Stomach (tissue), 4 donors: ENCODE results near the gene EBNA1BP2.

Experiments used
- CTCF ChIP-seq, 7 experiments: fragments of 450-650 bp in 4 of 7; fragments of 200-600 bp in 3 of 7; sonication (generic) in 3 of 7; IDR thresholded peaks; one replicate each; pipeline ENCODE4 v1.5.1; 2016 to 2019; ENCODE audit warnings: antibody characterized with exemption in 7 of 7, control low read depth in 2 of 7, mild to moderate bottlenecking in 1 of 7
- EP300 ChIP-seq: sonication (generic); formaldehyde crosslinking; IDR thresholded peaks from one replicate; pipeline ENCODE4 v1.6.1; 2017; ENCODE audit warnings: antibody characterized with exemption
- POLR2A ChIP-seq, 4 donors: fragments of 450-650 bp; IDR thresholded peaks; one replicate each; pipeline ENCODE4 v1.6.1; 2016; ENCODE audit warnings: antibody characterized with exemption in 4 of 4, control low read depth in 2 of 4, mild to moderate bottlenecking in 1 of 4, moderate library complexity in 1 of 4
- POLR2AphosphoS5 ChIP-seq, 3 donors: sonication (generic); formaldehyde crosslinking; IDR thresholded peaks; one replicate each; pipeline ENCODE4 v1.6.1; 2016; ENCODE audit warnings: antibody characterized with exemption in 3 of 3

GRCh38 chr1:43220905-43221778, 49.1 kb upstream of the EBNA1BP2 start:
- TF ChIP-seq CTCF (IDR thresholded peaks at IDR 0.05) (no peak), POLR2A (IDR thresholded peaks at IDR 0.05) (no peak), EP300 (no peak), POLR2AphosphoS5 (IDR thresholded peaks at IDR 0.05) (no peak)
